NB4 (cell line): Measurements from ENCODE around the gene LYZL2.

Source experiments
- CTCF ChIP-seq: IDR thresholded peaks from one replicate; pipeline ENCODE4 v1.5.1; 2012; ENCODE audit warnings: low read depth, low read length
- MAX ChIP-seq: IDR thresholded peaks from 2 replicates; pipeline ENCODE4 v1.6.1; 2011; ENCODE audit warnings: low read depth, low read length
- MYC ChIP-seq: IDR thresholded peaks from 2 replicates; pipeline ENCODE4 v1.6.1; 2011; ENCODE audit warnings: low read depth, low read length
- POLR2A ChIP-seq: IDR thresholded peaks from 2 replicates; pipeline ENCODE4 v1.6.1; 2011; ENCODE audit warnings: mild to moderate bottlenecking; ENCODE audit not compliant: insufficient read length; ENCODE audit errors: extremely low read depth

GRCh38 chr10:30675791-30676718 is 46.5 kb upstream of the LYZL2 start:
- TF ChIP-seq POLR2A (no peak), CTCF (no peak), MAX (no peak), MYC (no peak)
